ENCODE measurements around the gene KIAA1328.

Gene KIAA1328

DNA sequence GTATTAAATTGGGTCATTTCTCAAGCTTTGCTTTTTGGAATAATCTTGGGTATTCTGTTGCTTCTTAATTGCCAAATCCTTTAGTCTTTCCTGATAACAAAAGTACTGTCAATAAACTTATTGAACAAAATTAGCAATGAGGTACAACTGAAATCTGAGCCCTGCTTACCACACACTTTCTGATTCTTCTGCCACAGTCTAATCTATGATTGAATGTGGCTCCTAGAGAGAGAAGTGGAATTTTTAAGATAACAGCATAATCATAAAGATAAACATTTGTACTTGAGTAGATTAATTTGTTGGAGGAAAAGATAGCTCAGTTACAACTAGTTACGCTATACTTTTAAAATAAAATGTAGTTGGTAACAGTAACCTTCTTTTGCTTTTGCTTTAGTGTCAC is 381.9 kb downstream of the KIAA1328 start:
- TF ChIP-seq, protein P1, sequence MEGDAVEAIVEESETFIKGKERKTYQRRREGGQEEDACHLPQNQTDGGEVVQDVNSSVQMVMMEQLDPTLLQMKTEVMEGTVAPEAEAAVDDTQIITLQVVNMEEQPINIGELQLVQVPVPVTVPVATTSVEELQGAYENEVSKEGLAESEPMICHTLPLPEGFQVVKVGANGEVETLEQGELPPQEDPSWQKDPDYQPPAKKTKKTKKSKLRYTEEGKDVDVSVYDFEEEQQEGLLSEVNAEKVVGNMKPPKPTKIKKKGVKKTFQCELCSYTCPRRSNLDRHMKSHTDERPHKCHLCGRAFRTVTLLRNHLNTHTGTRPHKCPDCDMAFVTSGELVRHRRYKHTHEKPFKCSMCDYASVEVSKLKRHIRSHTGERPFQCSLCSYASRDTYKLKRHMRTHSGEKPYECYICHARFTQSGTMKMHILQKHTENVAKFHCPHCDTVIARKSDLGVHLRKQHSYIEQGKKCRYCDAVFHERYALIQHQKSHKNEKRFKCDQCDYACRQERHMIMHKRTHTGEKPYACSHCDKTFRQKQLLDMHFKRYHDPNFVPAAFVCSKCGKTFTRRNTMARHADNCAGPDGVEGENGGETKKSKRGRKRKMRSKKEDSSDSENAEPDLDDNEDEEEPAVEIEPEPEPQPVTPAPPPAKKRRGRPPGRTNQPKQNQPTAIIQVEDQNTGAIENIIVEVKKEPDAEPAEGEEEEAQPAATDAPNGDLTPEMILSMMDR (conservative IDR thresholded peaks at IDR 0.05; ENCODE audit: low read length), result no peak
- no peak for DNase-seq (ENCODE audit: low read depth)
- no peak overlapping the region for H3K4me3 ChIP-seq (ENCODE audit: low read length)

DNA sequence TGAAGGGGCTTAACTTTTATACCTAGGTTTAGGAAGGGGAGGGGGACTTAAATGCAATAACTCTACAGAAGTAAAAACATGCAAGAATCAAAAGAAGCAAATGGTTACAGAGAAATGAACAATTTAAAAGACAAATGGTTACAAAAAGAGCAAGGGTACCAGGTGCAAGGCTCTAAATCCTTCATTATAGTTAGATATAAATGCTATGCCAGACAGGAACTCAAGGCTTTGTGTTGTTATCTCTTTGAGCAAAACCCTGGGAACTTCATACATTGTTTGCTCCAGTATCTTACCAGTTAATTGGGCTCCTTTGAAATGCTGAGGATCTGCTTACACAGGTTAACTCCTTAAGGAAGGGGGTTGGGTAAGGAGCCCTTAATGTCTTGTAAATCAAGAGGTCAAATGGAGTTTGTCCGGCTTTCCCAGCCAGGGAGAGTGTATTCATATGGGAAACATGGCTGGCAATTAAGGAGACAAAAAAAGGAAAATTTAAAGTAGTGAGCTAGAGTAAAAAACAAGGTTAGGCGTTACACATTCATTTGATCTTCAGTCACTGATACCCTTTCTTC is 389.2 kb downstream of the KIAA1328 start:
- no peak for DNase-seq (ENCODE audit: low read depth)
- TF ChIP-seq, protein P1 (conservative IDR thresholded peaks at IDR 0.05; ENCODE audit: low read length), result no peak
- H3K4me3 ChIP-seq (ENCODE audit: low read length), result no peak overlapping the region

DNA sequence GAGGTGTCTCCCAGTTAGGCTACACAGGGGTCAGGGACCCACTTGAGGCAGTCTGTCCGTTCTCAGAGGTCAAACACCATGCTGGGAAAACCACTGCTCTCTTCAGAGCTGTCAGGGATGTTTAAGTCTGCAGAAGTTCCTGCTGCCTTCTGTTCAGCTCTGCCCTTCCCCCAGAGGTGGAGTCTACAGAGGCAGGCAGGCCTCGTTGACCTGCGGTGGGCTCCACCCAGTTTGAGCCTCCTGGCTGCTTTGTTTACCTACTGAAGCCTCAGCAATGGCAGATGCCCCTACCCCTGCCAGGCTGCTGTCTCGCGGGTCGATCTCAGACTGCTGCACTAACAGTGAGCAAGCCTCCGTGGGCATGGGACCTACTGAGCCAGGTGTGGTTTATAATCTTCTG is 390.3 kb downstream of the KIAA1328 start:
- H3K4me3 ChIP-seq (ENCODE audit: low read length), result no peak overlapping the region
- no peak for DNase-seq (ENCODE audit: low read depth)
- TF ChIP-seq, protein P1 (conservative IDR thresholded peaks at IDR 0.05; ENCODE audit: low read length), result no peak

DNA sequence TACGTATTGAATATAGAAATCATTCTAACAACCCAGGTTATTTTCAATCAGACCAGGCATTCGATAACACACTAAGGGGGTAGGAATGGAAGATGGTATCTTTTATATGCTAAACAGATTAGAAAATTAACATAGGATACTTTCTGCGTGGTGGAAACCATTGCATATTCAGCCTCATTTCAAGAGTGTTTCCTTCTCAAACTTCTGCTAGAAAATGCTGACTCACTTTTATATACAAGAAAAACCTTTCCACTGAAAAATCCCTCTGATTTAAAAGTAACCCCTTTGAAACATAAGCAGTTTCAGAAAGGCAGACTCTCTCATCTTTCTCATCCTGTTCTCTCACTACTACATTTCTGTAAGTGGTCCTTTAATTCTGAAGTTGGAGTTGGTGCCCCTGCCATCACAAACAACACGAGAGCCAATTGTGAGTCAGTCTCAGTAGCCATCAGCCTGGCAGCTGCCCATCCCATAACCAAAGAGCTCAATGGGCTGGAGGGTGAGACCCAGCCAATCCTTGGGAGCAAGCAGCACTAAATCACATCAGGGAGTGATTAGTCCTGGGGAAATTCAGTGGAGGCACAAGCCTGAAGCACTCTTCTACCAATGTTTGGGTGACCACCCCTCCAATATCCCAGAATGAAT is 393.5 kb downstream of the KIAA1328 start:
- peak; percentile 1 for DNase-seq (ENCODE audit: low read depth)
- H3K4me3 ChIP-seq (ENCODE audit: low read length), result no peak overlapping the region
- TF ChIP-seq, protein P1 (conservative IDR thresholded peaks at IDR 0.05; ENCODE audit: low read length), result no peak

DNA sequence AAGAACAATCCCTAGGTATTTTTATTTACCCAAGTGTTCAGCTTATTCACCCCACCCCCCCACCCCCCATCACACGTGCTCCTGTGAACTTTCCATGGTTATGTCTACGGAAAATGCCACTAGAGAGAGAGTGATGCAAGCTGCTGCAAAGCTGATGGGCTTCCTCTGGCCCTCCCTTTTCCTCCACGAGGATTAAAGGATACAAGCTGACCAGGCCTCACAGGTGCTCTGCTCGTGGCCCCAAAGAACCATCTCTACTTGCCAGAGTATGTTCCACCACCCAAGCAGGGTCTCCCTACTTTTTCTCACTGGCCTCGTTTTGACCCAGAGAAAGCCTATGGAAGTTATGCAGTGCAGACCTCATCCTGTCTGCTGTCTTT is 394.1 kb downstream of the KIAA1328 start:
- peak; percentile 6 for DNase-seq (ENCODE audit: low read depth)
- TF ChIP-seq, protein P1 (conservative IDR thresholded peaks at IDR 0.05; ENCODE audit: low read length), result no peak
- H3K4me3 ChIP-seq (ENCODE audit: low read length), result no peak overlapping the region

DNA sequence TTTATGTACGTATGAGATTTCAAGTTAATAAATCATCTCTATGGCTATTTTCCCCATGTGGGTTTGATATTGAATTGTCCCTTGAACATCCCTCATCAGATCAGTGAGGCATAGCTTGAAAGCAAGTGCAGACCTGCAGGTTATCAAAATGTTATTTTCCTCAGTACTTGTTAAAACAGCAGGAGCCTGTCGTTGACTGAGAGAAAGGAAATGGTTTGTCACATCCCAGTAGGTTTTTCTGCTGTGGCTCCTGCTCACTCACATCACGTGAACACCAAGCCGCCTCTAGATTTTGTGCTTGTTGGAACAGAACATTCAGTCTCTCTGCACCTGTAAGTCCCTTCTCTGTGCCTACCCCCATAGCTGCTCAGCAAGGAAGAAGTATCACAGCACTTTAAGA is 396.4 kb downstream of the KIAA1328 start:
- H3K4me3 ChIP-seq (ENCODE audit: low read length), result no peak overlapping the region
- no peak for DNase-seq (ENCODE audit: low read depth)
- TF ChIP-seq, protein P1 (conservative IDR thresholded peaks at IDR 0.05; ENCODE audit: low read length), result no peak

DNA sequence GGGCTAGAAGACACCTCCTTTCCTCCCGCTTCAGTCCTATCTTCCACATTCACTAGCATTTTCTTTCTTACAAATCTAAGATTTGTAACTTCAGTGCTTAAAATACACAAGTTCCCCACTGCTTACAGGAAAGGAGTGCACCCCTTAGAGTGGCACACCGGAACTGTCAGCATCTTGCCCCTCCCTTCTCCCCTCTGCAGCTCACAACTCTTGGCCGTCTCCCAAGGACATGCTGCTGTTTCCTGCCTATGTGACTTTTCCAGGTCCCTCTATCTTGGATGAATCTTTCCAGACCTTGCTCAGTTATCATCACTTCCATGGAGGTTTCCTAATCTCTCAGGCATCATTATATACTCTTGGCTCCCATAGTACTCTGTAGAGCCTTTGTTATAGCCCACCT is 401.8 kb downstream of the KIAA1328 start:
- TF ChIP-seq, protein P1 (conservative IDR thresholded peaks at IDR 0.05; ENCODE audit: low read length), result no peak
- no peak for DNase-seq (ENCODE audit: low read depth)

More for the DNA sequence above, 401.8 kb downstream of the KIAA1328 start:
- H3K4me3 ChIP-seq (ENCODE audit: low read length), result no peak overlapping the region

All from AG10803 (cell line).